SK-N-SH treated with all-trans-retinoic acid at 6 μM for 48 hours (cell line): Measurements from ENCODE around the gene TDO2.

Experiments used
- ATAC-seq: fragments of 200-7000 bp; cut with Tn5 transposase; 3 replicates; pipeline ENCODE4 v1.9.1; 2020; ENCODE audit warnings: mild to moderate bottlenecking, moderate library complexity
- ARNTL ChIP-seq: fragments of 450-650 bp; formaldehyde crosslinking; IDR thresholded peaks from 2 replicates; pipeline ENCODE4 v1.5.0; 2020; ENCODE audit warnings: low read depth, mild to moderate bottlenecking, moderate library complexity, borderline replicate concordance
- CSDC2 ChIP-seq: fragments of 250-450 bp; sonication (Bioruptor Pico); IDR thresholded peaks from 2 replicates; pipeline ENCODE4 v1.5.0; 2020; ENCODE audit warnings: mild to moderate bottlenecking, moderate library complexity
- OSR1 ChIP-seq: fragments of 250-450 bp; sonication (Bioruptor Pico); IDR thresholded peaks from 2 replicates; pipeline ENCODE4 v1.8.0; 2022; ENCODE audit warnings: moderate library complexity, mild to moderate bottlenecking, inconsistent platforms
- PPARA ChIP-seq: fragments of 250-450 bp; sonication (Bioruptor Pico); IDR thresholded peaks from 2 replicates; pipeline ENCODE4 v1.5.0; 2020; ENCODE audit warnings: mild to moderate bottlenecking, borderline replicate concordance
- RARB ChIP-seq: fragments of 250-450 bp; sonication (Bioruptor Pico); IDR thresholded peaks from 2 replicates; pipeline ENCODE4 v1.8.0; 2021; ENCODE audit warnings: mild to moderate bottlenecking, moderate library complexity
- SNAI2 ChIP-seq: fragments of 250-450 bp; sonication (Bioruptor Pico); IDR thresholded peaks from 2 replicates; pipeline ENCODE4 v1.5.0; 2020; ENCODE audit warnings: mild to moderate bottlenecking, moderate library complexity
- TOX ChIP-seq: fragments of 250-450 bp; sonication (Bioruptor Pico); IDR thresholded peaks from 2 replicates; pipeline ENCODE4 v1.8.0; 2021; ENCODE audit warnings: mild to moderate bottlenecking, moderate library complexity, borderline replicate concordance
- ZFP3 ChIP-seq: fragments of 250-450 bp; sonication (Bioruptor Pico); IDR thresholded peaks from 2 replicates; pipeline ENCODE4 v1.5.0; 2020; ENCODE audit warnings: mild to moderate bottlenecking, moderate library complexity
- ZFP30 ChIP-seq: fragments of 450-650 bp; formaldehyde crosslinking; IDR thresholded peaks from 2 replicates; pipeline ENCODE4 v1.5.0; 2022; ENCODE audit warnings: mild to moderate bottlenecking, moderate library complexity
- ZNF565 ChIP-seq: fragments of 450-650 bp; formaldehyde crosslinking; conservative IDR thresholded peaks from 2 replicates; pipeline ENCODE4 v1.5.0; 2020; ENCODE audit warnings: low read depth, mild to moderate bottlenecking, moderate library complexity
- ZNF70 ChIP-seq: fragments of 450-650 bp; formaldehyde crosslinking; IDR thresholded peaks from 2 replicates; pipeline ENCODE4 v1.5.0; 2020; ENCODE audit warnings: mild to moderate bottlenecking, moderate library complexity
- ZNF8 ChIP-seq: fragments of 450-650 bp; formaldehyde crosslinking; IDR thresholded peaks from 2 replicates; pipeline ENCODE4 v1.5.0; 2020; ENCODE audit warnings: mild to moderate bottlenecking, moderate library complexity
- TF ChIP-seq, protein P1 (sequence below): fragments of 250-450 bp; sonication (Bioruptor Pico); IDR thresholded peaks from 2 replicates; pipeline ENCODE4 v1.5.1; 2021; ENCODE audit warnings: mild to moderate bottlenecking, moderate library complexity

Gene TDO2

DNA sequence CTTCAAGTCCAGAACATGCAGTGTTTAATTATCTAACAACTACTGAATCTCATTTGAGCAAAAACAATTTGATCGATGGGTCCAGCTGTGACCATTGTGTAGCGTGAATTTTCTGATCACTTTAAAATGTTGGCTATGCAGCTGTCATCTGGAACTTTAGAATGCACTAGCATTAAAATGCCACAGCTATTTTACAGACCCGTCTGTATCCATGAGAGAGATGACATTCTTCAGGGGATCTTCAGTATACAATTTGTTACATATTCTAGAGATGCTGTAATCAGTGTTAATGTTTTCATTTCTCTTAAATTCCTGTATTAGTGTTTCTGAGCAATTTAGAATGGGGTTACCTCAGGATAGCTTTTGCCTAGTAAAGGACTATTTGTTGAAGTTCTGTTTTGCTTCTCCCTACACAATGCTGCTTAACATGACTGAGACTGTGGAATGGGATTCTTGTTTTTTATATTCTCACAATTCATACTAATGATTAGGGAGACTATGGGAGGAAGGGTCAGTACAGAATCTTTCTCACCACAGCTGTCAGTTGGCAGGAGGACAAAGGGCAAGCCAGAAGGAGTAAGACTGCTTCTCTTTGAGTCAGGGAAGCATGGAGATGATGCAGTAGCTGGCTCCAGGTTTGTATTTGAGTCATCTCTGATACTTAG lies 63.4 kb downstream of the TDO2 start:
- no peak for TF ChIP-seq ZNF565 (CRISPR knock-in tag)
- TF ChIP-seq ZFP3 (CRISPR knock-in tag) = no peak
- no peak for TF ChIP-seq ZNF70
- no peak for TF ChIP-seq ARNTL (CRISPR knock-in tag)
- TF ChIP-seq OSR1 (CRISPR knock-in tag) = no peak
- TF ChIP-seq TOX (CRISPR knock-in tag) = no peak
- TF ChIP-seq RARB (CRISPR knock-in tag) = no peak
- TF ChIP-seq ZNF8 = no peak
- TF ChIP-seq ZFP30 (CRISPR knock-in tag) = no peak
- no peak for TF ChIP-seq PPARA (CRISPR knock-in tag)
- TF ChIP-seq SNAI2 (CRISPR knock-in tag) = no peak
- TF ChIP-seq, protein P1, sequence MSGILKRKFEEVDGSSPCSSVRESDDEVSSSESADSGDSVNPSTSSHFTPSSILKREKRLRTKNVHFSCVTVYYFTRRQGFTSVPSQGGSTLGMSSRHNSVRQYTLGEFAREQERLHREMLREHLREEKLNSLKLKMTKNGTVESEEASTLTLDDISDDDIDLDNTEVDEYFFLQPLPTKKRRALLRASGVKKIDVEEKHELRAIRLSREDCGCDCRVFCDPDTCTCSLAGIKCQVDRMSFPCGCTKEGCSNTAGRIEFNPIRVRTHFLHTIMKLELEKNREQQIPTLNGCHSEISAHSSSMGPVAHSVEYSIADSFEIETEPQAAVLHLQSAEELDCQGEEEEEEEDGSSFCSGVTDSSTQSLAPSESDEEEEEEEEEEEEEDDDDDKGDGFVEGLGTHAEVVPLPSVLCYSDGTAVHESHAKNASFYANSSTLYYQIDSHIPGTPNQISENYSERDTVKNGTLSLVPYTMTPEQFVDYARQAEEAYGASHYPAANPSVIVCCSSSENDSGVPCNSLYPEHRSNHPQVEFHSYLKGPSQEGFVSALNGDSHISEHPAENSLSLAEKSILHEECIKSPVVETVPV (CRISPR knock-in tag) = no peak
- no peak for TF ChIP-seq CSDC2 (CRISPR knock-in tag)
- TF ChIP-seq, all 23 proteins: peak for 0

More for the DNA sequence above, 63.4 kb downstream of the TDO2 start:
- no peak for ATAC-seq
